Coronary artery (tissue), 2 donors: Measurements from ENCODE around the gene TREM2.

Experiments used
- DNase-seq: peaks from one replicate; pipeline ENCODE4 v3.0.0-alpha.2; 2017; ENCODE audit warnings: low spot score
- H3K27ac ChIP-seq, 2 donors: fragments of 200-600 bp; sonication (generic); one replicate each; pipeline ENCODE4 v1.5.1; 2016 to 2019
- H3K4me3 ChIP-seq: fragments of 200-600 bp; sonication (generic); 2 replicates; pipeline ENCODE4 v1.5.1; 2016; ENCODE audit warnings: mild to moderate bottlenecking, moderate library complexity
- TF ChIP-seq, protein P1 (sequence below): fragments of 200-600 bp; sonication (generic); IDR thresholded peaks from one replicate; pipeline ENCODE4 v1.5.1; 2019; ENCODE audit warnings: antibody characterized with exemption

TREM2 gene

DNA sequence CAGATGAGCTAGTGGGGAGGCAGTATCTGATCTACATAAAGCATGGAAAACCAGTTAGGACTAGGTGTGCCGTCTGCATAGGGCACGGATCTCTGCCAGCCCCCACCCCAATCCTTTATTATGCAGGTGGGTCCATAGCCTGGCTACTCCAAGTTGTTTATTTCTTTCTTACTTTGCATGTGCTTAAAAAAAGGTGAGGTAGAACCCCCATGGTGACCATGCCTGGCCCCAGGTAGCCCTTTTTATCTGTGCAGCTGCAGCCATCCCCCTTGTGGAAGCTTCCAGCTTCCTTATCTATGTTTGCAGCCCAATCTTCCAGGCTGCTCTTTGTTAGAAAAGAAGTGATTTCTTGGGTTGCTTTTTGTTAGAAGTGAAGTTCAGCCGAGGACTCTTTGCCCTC lies 9.0 kb upstream of the TREM2 start:
- no peak overlapping the region for H3K27ac ChIP-seq
- TF ChIP-seq, protein P1, sequence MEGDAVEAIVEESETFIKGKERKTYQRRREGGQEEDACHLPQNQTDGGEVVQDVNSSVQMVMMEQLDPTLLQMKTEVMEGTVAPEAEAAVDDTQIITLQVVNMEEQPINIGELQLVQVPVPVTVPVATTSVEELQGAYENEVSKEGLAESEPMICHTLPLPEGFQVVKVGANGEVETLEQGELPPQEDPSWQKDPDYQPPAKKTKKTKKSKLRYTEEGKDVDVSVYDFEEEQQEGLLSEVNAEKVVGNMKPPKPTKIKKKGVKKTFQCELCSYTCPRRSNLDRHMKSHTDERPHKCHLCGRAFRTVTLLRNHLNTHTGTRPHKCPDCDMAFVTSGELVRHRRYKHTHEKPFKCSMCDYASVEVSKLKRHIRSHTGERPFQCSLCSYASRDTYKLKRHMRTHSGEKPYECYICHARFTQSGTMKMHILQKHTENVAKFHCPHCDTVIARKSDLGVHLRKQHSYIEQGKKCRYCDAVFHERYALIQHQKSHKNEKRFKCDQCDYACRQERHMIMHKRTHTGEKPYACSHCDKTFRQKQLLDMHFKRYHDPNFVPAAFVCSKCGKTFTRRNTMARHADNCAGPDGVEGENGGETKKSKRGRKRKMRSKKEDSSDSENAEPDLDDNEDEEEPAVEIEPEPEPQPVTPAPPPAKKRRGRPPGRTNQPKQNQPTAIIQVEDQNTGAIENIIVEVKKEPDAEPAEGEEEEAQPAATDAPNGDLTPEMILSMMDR: no peak
- no peak overlapping the region for H3K4me3 ChIP-seq
- DNase-seq: no peak

GRCh38 chr6:41170547-41171160 lies 7.7 kb upstream of the TREM2 start:
- TF ChIP-seq, protein P1: no peak

DNA sequence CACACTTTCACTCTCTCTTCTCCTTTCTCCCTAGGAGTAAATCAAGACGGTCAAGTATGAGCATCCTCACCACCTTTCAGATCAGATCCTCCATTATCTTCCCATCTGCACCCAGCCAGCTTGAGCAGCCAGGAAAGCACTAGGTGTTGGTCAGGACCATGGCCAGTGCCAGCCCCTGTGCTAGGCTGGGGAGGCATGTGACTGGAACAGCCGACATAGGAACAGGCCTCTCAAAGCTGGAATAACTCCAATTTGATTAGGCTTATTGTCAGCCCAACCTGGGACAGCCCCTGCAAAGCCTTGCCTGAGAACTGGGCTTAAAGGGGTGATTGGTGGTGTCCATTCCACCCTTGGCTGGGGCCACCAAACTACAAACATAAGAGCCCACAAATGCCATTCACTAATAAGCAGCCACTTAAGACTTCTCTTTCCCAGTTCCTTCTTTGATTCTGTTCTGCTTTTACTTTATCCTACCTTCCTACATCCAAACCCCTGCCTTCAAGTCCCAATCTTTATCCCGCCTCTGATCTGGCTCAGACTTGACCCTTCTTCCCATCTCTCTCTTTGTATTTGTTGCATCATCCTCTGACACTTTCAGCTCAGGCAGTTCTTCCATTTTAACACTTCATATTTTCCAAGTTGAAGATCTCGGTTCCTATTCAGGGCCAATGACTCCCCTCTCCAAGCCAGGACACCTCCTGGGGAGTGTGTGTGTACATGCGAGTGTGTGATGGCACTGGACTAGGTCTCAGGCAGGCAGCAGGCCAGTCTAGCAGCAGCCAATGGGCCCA lies 4.5 kb upstream of the TREM2 start:
- no peak overlapping the region for H3K27ac ChIP-seq
- H3K4me3 ChIP-seq: no peak overlapping the region
- TF ChIP-seq, protein P1: no peak
- no peak for DNase-seq

More at GRCh38 chr6:41170547-41171160, 7.7 kb upstream of the TREM2 start:
- Histone ChIP-seq H3K27ac (no peak overlapping the region), H3K4me3 (no peak overlapping the region)
- no peak for DNase-seq

DNA sequence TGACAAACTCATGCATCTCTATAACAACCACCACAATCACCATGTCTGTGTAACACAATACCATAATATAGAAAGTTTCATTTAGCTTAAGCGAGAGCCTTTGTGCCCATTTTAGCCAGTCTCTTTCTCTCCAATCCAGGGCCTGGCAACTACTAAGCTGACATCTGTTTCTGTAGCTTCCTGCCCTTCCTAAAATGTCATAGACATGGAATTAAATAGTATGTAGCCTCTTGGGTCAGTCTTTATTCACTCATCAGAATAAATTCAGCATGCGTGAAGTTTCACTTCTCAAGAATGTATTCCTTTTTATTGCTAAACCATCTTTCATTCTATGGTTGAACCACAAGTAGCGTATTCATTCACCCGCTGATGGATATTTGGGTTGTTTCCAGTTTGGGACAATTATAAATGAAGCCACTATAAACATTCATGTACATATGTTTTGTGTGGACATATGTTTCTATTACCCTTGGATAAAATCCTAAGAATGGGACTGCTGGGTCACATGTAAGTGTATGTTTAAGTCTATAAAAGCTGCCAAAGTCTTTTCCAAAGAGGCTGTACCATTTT lies 1.7 kb upstream of the TREM2 start:
- TF ChIP-seq, protein P1: no peak
- no peak overlapping the region for H3K27ac ChIP-seq
- no peak for DNase-seq
- H3K4me3 ChIP-seq: no peak overlapping the region

- no peak overlapping the region for H3K4me3 ChIP-seq
- no peak overlapping the region for H3K27ac ChIP-seq
- no peak for DNase-seq
- TF ChIP-seq, protein P1: no peak
Observed at GRCh38 chr6:41163419-41163717, 452 bp upstream of the TREM2 start.

DNA sequence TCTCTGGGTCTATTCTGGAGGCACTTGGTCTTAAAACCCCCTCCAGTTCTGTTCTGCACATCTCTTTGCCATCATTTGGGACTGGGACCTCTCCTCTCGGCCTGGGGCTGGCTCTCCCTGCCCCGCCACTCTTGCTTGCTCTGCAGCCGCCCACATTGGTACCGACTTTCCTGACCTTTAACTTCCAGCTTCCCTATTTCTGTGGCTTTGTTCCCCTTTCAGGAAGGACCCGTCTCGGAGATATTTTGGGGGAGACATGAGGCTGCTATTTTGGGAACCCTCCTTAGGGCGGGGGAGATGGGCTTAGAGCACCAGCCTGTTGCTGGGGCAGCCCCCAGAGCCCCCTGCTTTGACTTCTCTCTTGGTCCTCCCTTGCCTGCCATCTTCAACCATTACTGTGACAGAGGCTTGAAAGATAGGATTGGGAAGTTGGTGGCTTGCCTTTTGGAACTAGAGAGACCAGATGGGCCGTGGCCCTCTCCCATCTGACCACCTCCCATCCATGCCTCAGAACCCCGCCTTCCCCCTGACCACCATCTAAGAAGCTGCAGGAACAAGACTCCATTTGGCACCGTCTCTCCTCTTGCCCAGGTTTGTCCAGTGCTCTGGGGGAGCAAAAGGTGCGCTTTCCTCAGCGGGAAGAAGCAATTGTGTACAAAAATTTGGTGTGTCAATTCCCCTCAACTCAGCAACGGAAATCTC lies 914 bp downstream of the TREM2 start:
- no peak for DNase-seq
- no peak overlapping the region for H3K4me3 ChIP-seq
- TF ChIP-seq, protein P1: no peak
- no peak overlapping the region for H3K27ac ChIP-seq
